Mucosa of stomach (tissue), 1 donor: ENCODE data around the gene DDX10.

Source experiments
- H3K27me3 ChIP-seq: one replicate; pipeline ENCODE4 v1.7.0; 2013; ENCODE audit warnings: mild to moderate bottlenecking, low read length; ENCODE audit not compliant: control insufficient read depth, insufficient read depth
- H3K36me3 ChIP-seq: one replicate; pipeline ENCODE4 v1.7.0; 2013; ENCODE audit warnings: low read length; ENCODE audit not compliant: control insufficient read depth, insufficient read depth
- H3K4me1 ChIP-seq: one replicate; pipeline ENCODE4 v1.7.0; 2013; ENCODE audit warnings: mild to moderate bottlenecking, low read length; ENCODE audit not compliant: control insufficient read depth, insufficient read depth
- H3K4me3 ChIP-seq: one replicate; pipeline ENCODE4 v1.7.0; 2013; ENCODE audit warnings: low read length
- H3K9ac ChIP-seq: one replicate; pipeline ENCODE4 v1.7.0; 2013; ENCODE audit warnings: mild to moderate bottlenecking, low read length, moderate library complexity
- H3K9me3 ChIP-seq: one replicate; pipeline ENCODE4 v1.7.0; 2013; ENCODE audit warnings: mild to moderate bottlenecking, low read length, moderate library complexity; ENCODE audit not compliant: control insufficient read depth
- donor health status: Pancreatic carcinoma.

DDX10 gene

DNA sequence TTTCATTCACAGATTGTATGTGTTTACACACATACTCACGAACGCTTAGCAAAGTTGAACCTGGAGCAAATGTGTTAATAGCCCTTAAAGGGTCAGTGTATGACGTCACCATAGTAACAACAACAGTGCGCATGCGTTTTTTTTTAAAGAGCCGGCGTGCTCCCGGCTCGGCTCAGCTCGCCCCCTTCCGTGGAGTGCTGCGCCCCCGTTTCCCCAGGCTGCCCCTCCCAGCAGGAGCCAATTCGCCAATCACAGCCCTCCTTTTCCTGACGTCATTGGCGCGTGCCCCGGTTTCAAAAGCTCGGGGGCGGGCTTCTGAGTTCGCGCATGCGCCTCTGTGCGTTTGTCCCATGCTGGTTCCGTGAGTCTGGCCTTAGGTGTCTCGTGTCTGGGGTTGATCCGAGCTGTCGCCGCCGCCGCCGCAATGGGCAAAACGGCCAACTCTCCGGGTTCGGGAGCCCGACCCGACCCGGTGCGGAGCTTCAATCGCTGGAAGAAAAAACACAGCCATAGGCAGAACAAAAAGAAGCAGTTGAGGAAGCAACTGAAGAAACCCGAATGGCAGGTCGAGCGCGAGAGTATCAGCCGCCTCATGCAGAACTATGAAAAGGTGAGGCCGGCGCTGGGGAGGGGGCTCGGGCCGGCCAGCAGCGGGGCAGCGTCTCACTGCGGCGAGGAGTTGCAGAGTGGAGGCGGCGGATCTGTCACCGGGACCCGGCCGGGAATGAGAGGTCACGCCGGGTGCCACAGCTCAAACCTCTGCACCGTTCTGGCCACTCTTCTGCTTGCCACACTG is at the start of gene DDX10:
TSS of gene DDX10 (plus strand) at position 340 of the 796 bp plus-strand sequence. CDS start at position 425, 85 bp downstream.
- Histone ChIP-seq H3K9me3 (no peaks in the 10 kb centered on the region), H3K4me1 (peaks cover 8% of the 10 kb centered on the region), H3K36me3 (no peaks in the 10 kb centered on the region), H3K4me3 (peak within 1 kb of the TSS; percentile 49), H3K9ac (peak within 1 kb of the TSS; percentile 70), H3K27me3 (no peaks in the 10 kb centered on the region)

DNA sequence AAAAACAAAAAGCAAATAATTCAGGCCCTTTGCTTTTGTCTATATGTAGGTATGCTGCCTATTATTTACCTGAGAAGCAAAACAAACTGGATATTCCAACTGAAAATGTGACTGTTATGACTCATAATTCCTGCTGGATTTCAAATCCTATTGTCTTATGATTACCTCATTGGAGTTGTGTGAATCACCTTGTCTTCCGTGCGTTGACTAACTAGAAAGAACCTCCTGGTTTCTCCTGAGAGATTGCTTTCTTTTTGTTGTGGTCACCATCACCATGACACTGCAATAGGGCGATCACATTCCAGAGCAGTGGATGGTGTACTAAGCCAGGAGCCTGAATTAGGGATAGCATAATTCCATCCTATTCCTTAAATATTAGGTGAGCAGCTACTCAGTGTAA is 48.3 kb upstream of the DDX10 start:
- H3K36me3 ChIP-seq, result no peaks in the 10 kb centered on the region
- H3K4me1 ChIP-seq, result no peaks in the 10 kb centered on the region
- H3K27me3 ChIP-seq, result no peaks in the 10 kb centered on the region
- no peak overlapping the region for H3K9ac ChIP-seq
- H3K9me3 ChIP-seq, result no peaks in the 10 kb centered on the region
- no peak overlapping the region for H3K4me3 ChIP-seq

GRCh38 chr11:108617055-108617454 is 47.8 kb upstream of the DDX10 start:
- Histone ChIP-seq H3K9ac (no peak overlapping the region), H3K36me3 (no peaks in the 10 kb centered on the region), H3K9me3 (no peaks in the 10 kb centered on the region), H3K4me1 (no peaks in the 10 kb centered on the region), H3K4me3 (no peak overlapping the region), H3K27me3 (no peaks in the 10 kb centered on the region)

DNA sequence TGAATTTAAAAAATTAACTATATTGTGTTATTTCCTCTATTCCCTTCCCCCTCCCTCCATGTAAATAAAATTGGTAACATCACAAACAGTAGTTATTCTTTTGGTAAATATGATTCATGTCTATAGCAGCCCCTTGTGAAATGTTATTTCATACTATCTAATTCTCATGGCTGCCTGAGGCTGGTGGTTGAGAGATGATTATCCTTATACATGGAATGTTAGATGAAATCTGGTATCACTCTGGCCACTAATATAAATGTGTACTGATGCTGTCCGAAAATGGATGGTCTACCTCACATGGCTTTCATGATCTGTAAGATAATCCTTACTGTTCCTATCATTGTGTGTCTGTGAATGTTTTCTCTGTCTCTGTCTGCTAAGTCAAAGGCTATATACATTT is 46.3 kb upstream of the DDX10 start:
- Histone ChIP-seq H3K9ac (no peak overlapping the region), H3K4me3 (no peak overlapping the region), H3K36me3 (no peaks in the 10 kb centered on the region), H3K27me3 (no peaks in the 10 kb centered on the region), H3K9me3 (no peaks in the 10 kb centered on the region), H3K4me1 (no peaks in the 10 kb centered on the region)

DNA sequence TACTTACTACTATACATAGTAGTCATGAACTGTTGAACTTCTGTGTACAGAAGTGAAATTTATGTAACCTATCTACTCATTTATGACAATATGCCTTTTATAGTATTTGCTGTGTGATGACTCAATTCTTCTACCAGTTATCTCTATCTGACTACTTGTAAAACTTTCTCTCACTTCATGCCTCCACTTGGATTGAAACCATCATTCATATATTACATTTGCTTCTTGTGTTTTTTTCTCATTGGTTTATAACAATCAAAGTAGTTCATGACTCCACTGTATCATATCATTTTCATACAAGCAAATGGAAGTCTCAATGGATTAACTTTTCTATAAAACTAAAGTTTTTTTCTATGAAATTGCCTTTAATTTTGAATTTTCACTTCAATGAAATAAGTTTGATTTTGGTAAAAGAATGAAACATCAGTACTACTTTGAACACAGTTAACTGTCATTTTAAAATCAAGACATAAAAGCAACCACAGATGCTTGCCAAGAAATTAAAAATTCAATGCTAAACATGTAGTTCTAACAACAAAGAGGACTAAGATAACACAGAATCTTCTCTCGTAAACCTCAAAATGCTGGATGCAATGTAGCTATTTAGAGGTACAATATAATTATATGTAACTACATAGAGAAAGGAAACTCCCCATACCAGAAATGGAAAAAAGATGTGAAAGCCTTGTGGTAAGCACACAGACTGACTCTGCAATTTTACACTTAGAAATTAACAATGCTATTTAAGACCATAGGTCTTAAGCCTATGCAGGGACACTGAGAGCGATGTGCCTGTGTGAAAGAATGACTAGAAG is 43.7 kb upstream of the DDX10 start:
- Histone ChIP-seq H3K9ac (no peak overlapping the region), H3K27me3 (no peaks in the 10 kb centered on the region), H3K36me3 (no peaks in the 10 kb centered on the region), H3K4me3 (no peak overlapping the region), H3K4me1 (peaks cover 4% of the 10 kb centered on the region), H3K9me3 (no peaks in the 10 kb centered on the region)

GRCh38 chr11:108622341-108622740 is 42.5 kb upstream of the DDX10 start:
- Histone ChIP-seq H3K27me3 (no peaks in the 10 kb centered on the region), H3K36me3 (no peaks in the 10 kb centered on the region), H3K9ac (no peak overlapping the region), H3K4me3 (no peak overlapping the region), H3K4me1 (peaks cover 4% of the 10 kb centered on the region), H3K9me3 (no peaks in the 10 kb centered on the region)

- no peak overlapping the region for H3K9ac ChIP-seq
Observed at GRCh38 chr11:108624196-108624925, 40.5 kb upstream of the DDX10 start.

DNA sequence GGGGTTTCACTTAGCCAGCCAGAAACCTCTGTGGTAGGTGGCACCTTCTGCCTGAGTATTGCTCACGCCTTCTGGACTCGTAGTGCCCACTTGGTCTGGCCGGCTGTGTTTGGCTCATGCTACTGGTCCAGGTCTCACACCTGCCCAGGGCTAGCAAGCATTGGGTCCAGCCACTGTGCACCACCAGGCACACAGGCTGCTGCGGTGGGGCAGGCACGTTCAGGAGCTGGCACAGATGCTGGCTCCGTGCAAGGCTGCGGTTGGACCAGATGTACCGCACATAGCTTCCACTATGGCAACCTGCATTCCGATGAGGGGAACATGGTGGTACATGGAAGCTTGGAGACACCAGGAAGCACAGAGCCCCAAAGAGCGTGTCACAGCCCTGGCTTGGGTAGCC is 36.5 kb upstream of the DDX10 start:
- Histone ChIP-seq H3K27me3 (no peaks in the 10 kb centered on the region), H3K9me3 (no peaks in the 10 kb centered on the region), H3K36me3 (no peaks in the 10 kb centered on the region), H3K4me3 (no peak overlapping the region), H3K9ac (no peak overlapping the region), H3K4me1 (peaks cover 4% of the 10 kb centered on the region)

More at GRCh38 chr11:108624196-108624925, 40.5 kb upstream of the DDX10 start:
- H3K36me3 ChIP-seq, result no peaks in the 10 kb centered on the region
- H3K4me1 ChIP-seq, result peaks cover 4% of the 10 kb centered on the region
- no peak overlapping the region for H3K4me3 ChIP-seq
- no peaks in the 10 kb centered on the region for H3K27me3 ChIP-seq
- H3K9me3 ChIP-seq, result no peaks in the 10 kb centered on the region

DNA sequence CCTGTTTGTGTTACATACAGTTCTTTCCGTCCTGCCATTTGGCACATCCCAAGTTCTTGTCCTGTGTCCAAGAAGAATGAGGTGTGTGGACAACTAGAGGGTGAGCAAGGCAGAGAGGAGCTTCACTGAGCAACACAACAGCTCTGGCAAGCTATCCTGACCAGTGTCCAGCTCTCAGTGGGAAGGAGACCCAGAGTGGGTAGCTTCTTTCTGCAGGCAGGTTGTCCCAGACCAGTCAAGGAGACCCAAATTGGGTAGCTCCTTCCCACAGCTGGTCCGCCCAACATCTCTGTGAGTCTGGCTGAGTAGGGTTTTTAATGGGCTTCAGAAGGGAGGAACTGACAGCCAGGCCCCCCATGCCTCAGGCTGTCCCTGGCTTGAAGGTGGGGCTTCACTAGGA is 36.1 kb upstream of the DDX10 start:
- Histone ChIP-seq H3K9me3 (no peaks in the 10 kb centered on the region), H3K9ac (no peak overlapping the region)

DNA sequence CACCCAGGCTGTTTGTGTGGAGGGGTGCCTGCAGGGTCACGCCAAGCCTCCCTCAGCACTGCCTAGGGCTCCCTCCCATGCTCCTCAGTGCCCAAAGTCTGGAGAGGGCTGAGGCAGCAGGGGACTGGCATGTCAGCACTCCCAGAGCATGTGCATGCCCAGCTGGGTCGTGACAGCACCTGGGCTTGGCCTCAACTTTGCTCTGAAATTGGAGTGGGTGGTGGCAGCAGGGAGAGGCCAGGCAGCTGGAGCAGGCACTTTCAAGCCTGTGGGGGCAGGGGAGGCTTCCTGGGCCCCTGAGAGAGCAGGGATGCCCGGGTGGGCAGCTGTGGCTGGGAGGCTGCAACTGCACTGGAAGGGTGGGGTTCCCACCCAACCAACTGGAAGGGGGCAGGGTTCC is 35.6 kb upstream of the DDX10 start:
- no peak overlapping the region for H3K9ac ChIP-seq
- no peaks in the 10 kb centered on the region for H3K4me1 ChIP-seq
- no peaks in the 10 kb centered on the region for H3K27me3 ChIP-seq

More for the DNA sequence above, 36.1 kb upstream of the DDX10 start:
- Histone ChIP-seq H3K4me1 (peaks cover 4% of the 10 kb centered on the region), H3K27me3 (no peaks in the 10 kb centered on the region), H3K36me3 (no peaks in the 10 kb centered on the region), H3K4me3 (no peak overlapping the region)

DNA sequence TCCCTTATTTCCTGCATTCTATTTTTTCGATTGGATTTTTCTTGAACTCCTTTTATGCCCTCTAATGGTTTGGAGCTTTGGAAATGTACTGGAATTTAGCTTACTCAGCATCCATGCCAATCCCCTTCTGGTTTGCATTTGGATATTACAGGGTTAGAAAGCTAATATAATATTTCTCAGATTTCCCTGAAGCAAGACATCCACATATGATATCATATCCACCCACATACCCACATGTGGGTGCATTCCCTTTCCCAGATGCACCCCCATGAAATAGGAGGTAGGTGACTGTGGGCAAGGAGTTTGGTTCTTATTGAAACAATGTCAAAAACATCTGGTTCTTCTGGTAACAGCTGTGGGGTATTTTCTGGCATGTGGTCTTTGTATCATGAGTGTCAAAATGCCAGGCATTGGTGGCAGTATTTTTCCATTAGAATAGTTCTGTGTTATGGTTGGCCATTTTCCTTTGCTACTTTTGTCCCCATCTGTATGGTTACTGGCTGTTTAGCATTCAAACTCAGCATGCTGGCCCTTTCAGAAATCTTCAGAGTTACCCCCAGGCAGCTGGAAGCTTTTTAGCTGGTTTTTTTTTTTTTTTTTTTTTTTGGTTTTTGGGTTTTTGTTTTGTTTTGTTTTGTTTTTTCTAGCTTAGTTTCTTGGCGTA is 32.7 kb upstream of the DDX10 start:
- Histone ChIP-seq H3K4me1 (no peaks in the 10 kb centered on the region), H3K9me3 (no peaks in the 10 kb centered on the region), H3K36me3 (no peaks in the 10 kb centered on the region), H3K9ac (no peak overlapping the region), H3K4me3 (no peak overlapping the region), H3K27me3 (no peaks in the 10 kb centered on the region)

More for the DNA sequence above, 35.6 kb upstream of the DDX10 start:
- H3K9me3 ChIP-seq, result no peaks in the 10 kb centered on the region
- H3K4me3 ChIP-seq, result no peak overlapping the region
- H3K36me3 ChIP-seq, result no peaks in the 10 kb centered on the region
